Neural progenitor cell (in vitro differentiated cells): ENCODE measurements around the gene SLC44A1. TPM values are rescaled to one million over a fixed set of nuclear protein-coding genes. Genes with fewer than 3 reads are reported as not detected.

Source experiments
- DNase-seq: peaks from one replicate; pipeline ENCODE4 v3.0.0-alpha.2; 2016; ENCODE audit warnings: low spot score
- H2AFZ ChIP-seq: fragments of 200-600 bp; sonication (generic); replicated peaks from 2 replicates; pipeline ENCODE4 v1.6.1; 2016; ENCODE audit warnings: antibody characterized with exemption
- H3F3A ChIP-seq: fragments of 200-600 bp; sonication (generic); 2 replicates; pipeline ENCODE4 v1.6.1; 2016; ENCODE audit warnings: antibody characterized with exemption, low read depth
- H3K27ac ChIP-seq: fragments of 200-600 bp; sonication (generic); 2 replicates; pipeline ENCODE4 v1.5.1; 2016; ENCODE audit warnings: mild to moderate bottlenecking
- H3K27me3 ChIP-seq: fragments of 200-600 bp; sonication (generic); 2 replicates; pipeline ENCODE4 v1.6.1; 2016; ENCODE audit warnings: mild to moderate bottlenecking, moderate library complexity
- H3K36me3 ChIP-seq: fragments of 200-600 bp; sonication (generic); 2 replicates; pipeline ENCODE4 v1.5.1; 2016
- H3K4me1 ChIP-seq: fragments of 200-600 bp; sonication (generic); 2 replicates; pipeline ENCODE4 v1.6.1; 2016; ENCODE audit warnings: mixed run types
- H3K4me2 ChIP-seq: fragments of 200-600 bp; sonication (generic); 2 replicates; pipeline ENCODE4 v1.6.1; 2016
- H3K4me3 ChIP-seq: fragments of 200-600 bp; sonication (generic); 2 replicates; pipeline ENCODE4 v1.5.1; 2016
- H3K79me2 ChIP-seq: fragments of 200-600 bp; sonication (generic); 2 replicates; pipeline ENCODE4 v1.6.1; 2016; ENCODE audit warnings: low read depth
- H3K9ac ChIP-seq: fragments of 200-600 bp; sonication (generic); 2 replicates; pipeline ENCODE4 v1.6.1; 2016
- H3K9me3 ChIP-seq: fragments of 200-600 bp; sonication (generic); 2 replicates; pipeline ENCODE4 v1.5.1; 2016; ENCODE audit warnings: low read depth
- H4K20me1 ChIP-seq: fragments of 200-600 bp; sonication (generic); 2 replicates; pipeline ENCODE4 v1.6.1; 2016; ENCODE audit warnings: low read depth
- H3K27ac Mint-ChIP-seq: 3 replicates; pipeline ENCODE4 v1.8.0; 2021; ENCODE audit warnings: mixed read lengths
- H3K27me3 Mint-ChIP-seq: 2 replicates; pipeline ENCODE4 v1.8.0; 2022; ENCODE audit warnings: low read depth, mild to moderate bottlenecking, inconsistent platforms, moderate library complexity, mixed read lengths; ENCODE audit not compliant: insufficient read depth
- H3K36me3 Mint-ChIP-seq: 3 replicates; pipeline ENCODE4 v1.8.0; 2021; ENCODE audit warnings: mixed read lengths
- H3K4me1 Mint-ChIP-seq: 3 replicates; pipeline ENCODE4 v1.8.0; 2021; ENCODE audit warnings: mixed read lengths
- H3K4me3 Mint-ChIP-seq: 3 replicates; pipeline ENCODE4 v1.8.0; 2021; ENCODE audit warnings: mild to moderate bottlenecking, moderate library complexity, mixed read lengths
- H3K9me3 Mint-ChIP-seq: 3 replicates; pipeline ENCODE4 v1.8.0; 2020; ENCODE audit warnings: mixed read lengths
- EZH2 ChIP-seq: fragments of 200-600 bp; sonication (generic); IDR thresholded peaks from 2 replicates; pipeline ENCODE4 v1.6.1; 2017; ENCODE audit warnings: antibody characterized with exemption, mild to moderate bottlenecking, moderate library complexity
- EZH2phosphoT487 ChIP-seq: fragments of 200-600 bp; sonication (generic); IDR thresholded peaks from 2 replicates; pipeline ENCODE4 v1.6.1; 2017; ENCODE audit warnings: antibody characterized with exemption
- total RNA-seq: library from RNA; depleted of rRNA; stranded (reverse); fragments of >200 nt; gene quantifications from 2 replicates; pipeline ENCODE4 v1.2.3, GENCODE V29; 2015; ENCODE audit warnings: low replicate concordance
- TF ChIP-seq, protein P1 (sequence below): fragments of 200-600 bp; sonication (generic); IDR thresholded peaks from 2 replicates; pipeline ENCODE4 v1.5.1; 2017; ENCODE audit warnings: antibody characterized with exemption, mild to moderate bottlenecking

SLC44A1 gene
- total RNA-seq, 1 donor from 2014 or later, result 41.4 TPM

DNA sequence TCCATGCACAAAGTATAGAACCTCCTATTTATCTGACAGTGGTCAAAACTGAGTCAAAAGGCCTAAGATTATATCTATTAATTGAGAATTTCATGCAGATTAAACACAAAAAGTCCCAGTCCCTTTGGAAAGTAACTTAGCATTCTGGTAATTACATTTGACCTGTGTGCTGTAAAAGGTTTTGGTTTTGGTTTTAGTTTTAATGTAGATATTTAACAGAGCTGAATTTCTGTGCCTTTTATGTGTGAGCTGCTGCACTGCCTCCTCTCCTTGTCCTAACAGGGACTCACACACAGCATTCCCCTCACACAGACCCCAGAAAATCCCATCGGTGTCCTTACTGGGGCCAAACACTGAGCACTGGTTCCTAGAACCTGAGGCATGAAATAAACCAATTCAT lies 172.4 kb downstream of the SLC44A1 start:
- peak overlapping the region; percentile 16 for H3K27ac Mint-ChIP-seq
- H3K36me3 Mint-ChIP-seq, result no peaks in the 10 kb centered on the region
- no peak overlapping the region for H2AFZ ChIP-seq
- H3K4me3 Mint-ChIP-seq, result no peak overlapping the region
- H3K9ac ChIP-seq, result no peak overlapping the region
- peaks cover 7% of the 10 kb centered on the region for H3K4me1 ChIP-seq
- H3K36me3 ChIP-seq, result no peaks in the 10 kb centered on the region
- H3F3A ChIP-seq, result peaks cover 9% of the 10 kb centered on the region
- H3K27me3 ChIP-seq, result no peaks in the 10 kb centered on the region
- H3K9me3 Mint-ChIP-seq, result no peaks in the 10 kb centered on the region
- no peak overlapping the region for H3K27ac ChIP-seq
- H3K4me3 ChIP-seq, result no peak overlapping the region
- H3K79me2 ChIP-seq, result no peaks in the 10 kb centered on the region
- TF ChIP-seq EZH2 (no peak), EZH2phosphoT487 (no peak)
- TF ChIP-seq, protein P1, sequence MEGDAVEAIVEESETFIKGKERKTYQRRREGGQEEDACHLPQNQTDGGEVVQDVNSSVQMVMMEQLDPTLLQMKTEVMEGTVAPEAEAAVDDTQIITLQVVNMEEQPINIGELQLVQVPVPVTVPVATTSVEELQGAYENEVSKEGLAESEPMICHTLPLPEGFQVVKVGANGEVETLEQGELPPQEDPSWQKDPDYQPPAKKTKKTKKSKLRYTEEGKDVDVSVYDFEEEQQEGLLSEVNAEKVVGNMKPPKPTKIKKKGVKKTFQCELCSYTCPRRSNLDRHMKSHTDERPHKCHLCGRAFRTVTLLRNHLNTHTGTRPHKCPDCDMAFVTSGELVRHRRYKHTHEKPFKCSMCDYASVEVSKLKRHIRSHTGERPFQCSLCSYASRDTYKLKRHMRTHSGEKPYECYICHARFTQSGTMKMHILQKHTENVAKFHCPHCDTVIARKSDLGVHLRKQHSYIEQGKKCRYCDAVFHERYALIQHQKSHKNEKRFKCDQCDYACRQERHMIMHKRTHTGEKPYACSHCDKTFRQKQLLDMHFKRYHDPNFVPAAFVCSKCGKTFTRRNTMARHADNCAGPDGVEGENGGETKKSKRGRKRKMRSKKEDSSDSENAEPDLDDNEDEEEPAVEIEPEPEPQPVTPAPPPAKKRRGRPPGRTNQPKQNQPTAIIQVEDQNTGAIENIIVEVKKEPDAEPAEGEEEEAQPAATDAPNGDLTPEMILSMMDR, result no peak
- no peaks in the 10 kb centered on the region for H4K20me1 ChIP-seq
- no peaks in the 10 kb centered on the region for H3K9me3 ChIP-seq
- peaks cover 12% of the 10 kb centered on the region for H3K4me1 Mint-ChIP-seq
- DNase-seq, result no peak
- peaks cover 2% of the 10 kb centered on the region for H3K27me3 Mint-ChIP-seq
- no peak overlapping the region for H3K4me2 ChIP-seq

DNA sequence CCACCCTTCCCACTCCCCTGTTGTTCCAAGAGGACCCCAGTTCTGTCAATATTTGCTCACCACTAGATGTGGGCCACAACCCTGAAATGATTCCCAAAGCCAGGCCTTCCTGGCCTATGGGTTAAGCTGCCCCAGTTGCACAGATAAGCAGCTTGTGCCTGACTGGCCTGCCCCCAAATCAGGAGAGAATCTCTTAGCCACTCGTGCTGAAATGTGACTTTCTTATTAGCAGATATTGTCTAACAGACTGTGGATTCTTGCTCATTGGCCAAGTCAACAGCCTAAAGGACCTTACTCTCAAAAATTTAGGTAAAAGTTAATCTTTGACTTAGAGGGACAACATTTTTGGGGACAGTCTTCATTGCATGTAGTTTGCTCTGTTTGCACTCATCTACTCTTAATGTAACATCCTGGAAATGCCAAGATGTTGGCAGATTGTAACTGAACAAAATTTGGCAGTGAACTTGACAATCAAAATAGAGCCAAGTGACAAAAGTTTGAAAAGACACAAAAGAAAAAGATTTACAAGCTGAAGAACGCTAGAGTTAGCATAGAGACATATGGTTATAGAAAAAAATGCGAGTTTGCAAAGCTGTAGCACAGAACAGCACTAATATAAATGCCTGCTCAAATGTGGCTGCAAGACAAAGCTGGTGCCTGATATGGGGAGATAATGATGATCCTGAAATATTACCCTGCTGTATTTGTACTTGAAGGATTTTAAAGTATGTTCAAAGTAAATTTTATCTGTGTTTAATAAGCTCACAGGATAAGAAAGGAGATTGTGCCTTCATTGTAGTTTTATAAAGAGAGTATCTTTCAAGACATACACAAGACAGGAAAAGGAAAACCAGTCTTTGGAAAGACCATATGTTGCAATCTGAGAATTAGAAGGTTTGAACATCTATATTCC lies 174.4 kb downstream of the SLC44A1 start:
- peaks cover 7% of the 10 kb centered on the region for H3K4me1 Mint-ChIP-seq
- no peaks in the 10 kb centered on the region for H3K4me1 ChIP-seq
- no peak for DNase-seq
- no peaks in the 10 kb centered on the region for H3K36me3 ChIP-seq
- H3K79me2 ChIP-seq, result no peaks in the 10 kb centered on the region
- no peak overlapping the region for H3K9ac ChIP-seq
- H3K9me3 Mint-ChIP-seq, result no peaks in the 10 kb centered on the region
- no peak overlapping the region for H3K4me3 Mint-ChIP-seq
- no peak overlapping the region for H3K4me2 ChIP-seq
- no peaks in the 10 kb centered on the region for H3K27me3 ChIP-seq
- H4K20me1 ChIP-seq, result no peaks in the 10 kb centered on the region
- no peaks in the 10 kb centered on the region for H3F3A ChIP-seq
- H3K9me3 ChIP-seq, result no peaks in the 10 kb centered on the region
- no peak overlapping the region for H3K27ac Mint-ChIP-seq
- H3K4me3 ChIP-seq, result no peak overlapping the region
- H3K36me3 Mint-ChIP-seq, result no peaks in the 10 kb centered on the region
- no peak overlapping the region for H3K27ac ChIP-seq
- TF ChIP-seq, protein P1, result no peak
- TF ChIP-seq EZH2 (no peak), EZH2phosphoT487 (no peak)
- H3K27me3 Mint-ChIP-seq, result peaks cover 2% of the 10 kb centered on the region
- no peak overlapping the region for H2AFZ ChIP-seq

GRCh38 chr9:105419816-105420597 lies 175.6 kb downstream of the SLC44A1 start:
- H3K4me1 Mint-ChIP-seq, result peaks cover 4% of the 10 kb centered on the region
- H2AFZ ChIP-seq, result no peak overlapping the region
- no peaks in the 10 kb centered on the region for H3K27me3 ChIP-seq
- H3K9me3 Mint-ChIP-seq, result no peaks in the 10 kb centered on the region
- no peak overlapping the region for H3K4me3 Mint-ChIP-seq
- H3K4me2 ChIP-seq, result no peak overlapping the region
- no peaks in the 10 kb centered on the region for H3F3A ChIP-seq
- H3K4me1 ChIP-seq, result no peaks in the 10 kb centered on the region
- H3K27ac Mint-ChIP-seq, result no peak overlapping the region
- TF ChIP-seq, protein P1, result no peak
- TF ChIP-seq EZH2phosphoT487, result no peak
- TF ChIP-seq EZH2, result no peak
- H4K20me1 ChIP-seq, result no peaks in the 10 kb centered on the region
- no peak for DNase-seq
- H3K36me3 Mint-ChIP-seq, result no peaks in the 10 kb centered on the region
- no peaks in the 10 kb centered on the region for H3K36me3 ChIP-seq
- no peak overlapping the region for H3K27ac ChIP-seq
- no peaks in the 10 kb centered on the region for H3K9me3 ChIP-seq
- H3K4me3 ChIP-seq, result no peak overlapping the region
- no peaks in the 10 kb centered on the region for H3K79me2 ChIP-seq
- H3K27me3 Mint-ChIP-seq, result peaks cover 2% of the 10 kb centered on the region
- H3K9ac ChIP-seq, result no peak overlapping the region
